Activated CD4-positive, alpha-beta T cell treated with anti-CD3 and anti-CD28 coated beads for 24 hours (primary cell): ENCODE data around the gene PRAMEF2.
"Not testable (repeated sequence)": the region's sequence is repeated elsewhere in the genome, so short reads cannot be mapped to it uniquely, and the experiment has no call there.

Experiments
- DNase-seq, 2 donors: peaks; one replicate each; pipeline ENCODE4 v3.0.0-alpha.2; 2020; ENCODE audit warnings: low read depth in 2 of 2

Gene PRAMEF2

GRCh38 chr1:12856786-12857185 is at the start of gene PRAMEF2:
PRAMEF2 (plus strand) TSS chr1:12857086; CDS start chr1:12859010, 1,924 bp downstream.
- not testable (repeated sequence) for DNase-seq

- DNase-seq, result no peak
These were observed 47.0 kb upstream of the PRAMEF2 start for GRCh38 chr1:12809933-12810332.

GRCh38 chr1:12810691-12811408 is 46.0 kb upstream of the PRAMEF2 start:
- no peak for DNase-seq

- DNase-seq, result no peak
These were observed 45.5 kb upstream of the PRAMEF2 start for GRCh38 chr1:12811409-12811784.

- DNase-seq, result not testable (repeated sequence)
These were observed 37.8 kb upstream of the PRAMEF2 start for GRCh38 chr1:12819061-12819460.

- DNase-seq, result not testable (repeated sequence)
These were observed 25.6 kb upstream of the PRAMEF2 start, which contains the start of gene PRAMEF11 for GRCh38 chr1:12831310-12831709. PRAMEF11 (minus strand) TSS chr1:12831410; CDS start chr1:12828789, 2,621 bp downstream.

GRCh38 chr1:12833251-12833650 is 23.6 kb upstream of the PRAMEF2 start:
- not testable (repeated sequence) for DNase-seq

- not testable (repeated sequence) for DNase-seq
These were observed 8.3 kb upstream of the PRAMEF2 start, which contains the start of gene HNRNPCL1 for GRCh38 chr1:12848620-12849019. HNRNPCL1 (minus strand) TSS chr1:12848720; CDS start chr1:12848289, 431 bp downstream.

- no peak for DNase-seq
These were observed 5.1 kb upstream of the PRAMEF2 start for GRCh38 chr1:12851779-12852178.

GRCh38 chr1:12863131-12863880 is 6.4 kb downstream of the PRAMEF2 start:
- not testable (repeated sequence) for DNase-seq

GRCh38 chr1:12878453-12878852 is 21.6 kb downstream of the PRAMEF2 start:
- not testable (repeated sequence) for DNase-seq

- not testable (repeated sequence) for DNase-seq
These were observed 29.2 kb downstream of the PRAMEF2 start, which contains the start of gene PRAMEF4 for GRCh38 chr1:12886101-12886500. PRAMEF4 (minus strand) TSS chr1:12886201; CDS start chr1:12883394, 2,807 bp downstream.

GRCh38 chr1:12898170-12898569 is 41.3 kb downstream of the PRAMEF2 start, which contains the start of gene PRAMEF10:
PRAMEF10 (minus strand) TSS chr1:12898270; CDS start chr1:12895847, 2,423 bp downstream.
- not testable (repeated sequence) for DNase-seq

- DNase-seq, result not testable (repeated sequence)
These were observed 42.3 kb downstream of the PRAMEF2 start for GRCh38 chr1:12899186-12899585.

GRCh38 chr1:12903793-12904572 is 47.1 kb downstream of the PRAMEF2 start:
- not testable (repeated sequence) for DNase-seq
